HG02678 (cell line): ENCODE results near the gene RDH12.
"Not testable (repeated sequence)": the region's sequence is repeated elsewhere in the genome, so short reads cannot be mapped to it uniquely, and the experiment has no call there.

Experiments
- ATAC-seq: cut with Tn5 transposase; IDR thresholded peaks from one replicate; pipeline ENCODE4 v1.9.1; 2021; ENCODE audit warnings: mild to moderate bottlenecking, moderate library complexity; ENCODE audit not compliant: unreplicated experiment

RDH12 gene

GRCh38 chr14:67701492-67701891 is at the start of gene RDH12:
Gene RDH12 (plus strand): TSS chr14:67701886. CDS start chr14:67722643, 20,757 bp downstream.
- ATAC-seq: not testable (repeated sequence)

DNA sequence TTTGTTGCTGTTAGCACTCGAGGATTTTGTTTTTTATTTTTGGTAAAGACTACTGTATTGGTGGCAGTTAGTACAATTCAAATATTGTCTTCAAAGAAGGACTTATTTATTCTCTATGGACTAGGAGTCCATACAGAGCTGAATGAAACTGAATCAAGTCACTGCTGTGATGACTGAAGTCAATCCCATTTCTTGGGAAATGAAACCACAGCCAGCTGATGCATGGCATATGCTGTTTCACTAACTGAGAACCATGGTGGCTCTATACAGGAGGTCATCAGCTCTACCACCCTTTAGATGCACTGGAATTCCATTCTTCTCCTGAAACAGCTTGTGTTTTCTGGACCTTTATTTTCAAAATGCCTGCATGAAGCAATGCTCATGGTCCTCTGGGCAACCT is 49.5 kb upstream of the RDH12 start:
- no peak for ATAC-seq

GRCh38 chr14:67653651-67654280 is 47.9 kb upstream of the RDH12 start:
- no peak for ATAC-seq

DNA sequence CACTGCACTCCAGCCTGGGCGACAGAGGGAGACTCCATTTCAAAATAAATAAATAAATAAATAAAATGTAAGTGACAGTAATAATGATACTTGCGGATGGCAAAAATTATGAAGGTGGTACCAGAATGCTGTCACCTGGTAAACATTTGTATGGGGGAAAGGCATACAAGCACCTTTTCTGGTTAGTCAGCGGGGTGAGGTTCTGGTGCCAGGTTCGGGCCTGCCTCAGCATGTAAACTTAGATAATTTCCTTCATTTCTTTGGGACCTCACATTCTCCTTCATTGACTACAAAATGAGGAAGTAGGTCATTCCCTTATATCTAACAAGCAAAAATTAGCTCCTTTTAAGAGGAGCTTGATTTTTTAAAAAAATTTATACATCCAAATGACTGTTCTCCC is 38.1 kb upstream of the RDH12 start:
- ATAC-seq: no peak

DNA sequence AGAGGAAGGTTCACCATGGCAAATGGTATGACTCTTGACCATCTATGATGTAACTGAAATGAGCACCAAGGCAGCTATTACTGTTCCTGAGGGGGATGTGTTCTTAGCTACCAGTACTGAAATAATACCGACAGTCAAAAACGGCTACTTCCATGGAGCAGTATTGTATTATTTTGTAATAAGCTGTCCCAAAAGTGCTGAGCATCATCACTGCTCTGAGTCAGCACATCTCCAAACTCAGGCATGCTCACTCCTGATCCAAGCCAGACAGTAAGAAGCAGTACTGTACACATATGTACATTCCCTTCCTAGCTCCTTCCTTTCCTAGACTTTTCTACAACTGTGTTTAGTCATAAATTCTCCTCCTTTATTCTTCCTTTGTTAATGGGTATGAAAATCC is 35.8 kb upstream of the RDH12 start:
- ATAC-seq: no peak

- no peak for ATAC-seq
Measured at GRCh38 chr14:67666750-67667449, 34.8 kb upstream of the RDH12 start.

GRCh38 chr14:67668559-67668958 is 33.1 kb upstream of the RDH12 start:
- no peak for ATAC-seq

- no peak for ATAC-seq
Measured at GRCh38 chr14:67673451-67673850, 28.2 kb upstream of the RDH12 start.

DNA sequence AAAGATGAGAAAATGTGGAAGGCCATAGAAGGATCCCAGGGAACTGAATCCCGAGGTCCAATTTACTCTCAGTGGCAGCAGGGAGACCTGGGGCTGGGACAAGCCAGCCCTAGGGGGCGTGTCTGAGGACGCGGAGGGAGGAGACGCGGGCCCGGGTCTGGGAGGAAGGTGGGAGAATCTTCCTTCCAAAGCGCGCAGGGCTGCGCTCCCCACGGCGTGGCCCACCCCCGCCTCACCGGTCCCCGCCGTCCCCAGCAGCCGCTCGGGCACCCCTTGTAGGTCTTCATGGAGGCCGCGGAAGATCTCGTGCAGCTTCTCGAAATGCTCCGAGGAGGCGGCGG is 27.6 kb upstream of the RDH12 start:
- ATAC-seq: peak; percentile 41

GRCh38 chr14:67674480-67675218 is 27.0 kb upstream of the RDH12 start, which contains the start of gene VTI1B:
Gene VTI1B (minus strand): TSS chr14:67674632. CDS start chr14:67674489, 143 bp downstream.
- ATAC-seq: peak; percentile 90

DNA sequence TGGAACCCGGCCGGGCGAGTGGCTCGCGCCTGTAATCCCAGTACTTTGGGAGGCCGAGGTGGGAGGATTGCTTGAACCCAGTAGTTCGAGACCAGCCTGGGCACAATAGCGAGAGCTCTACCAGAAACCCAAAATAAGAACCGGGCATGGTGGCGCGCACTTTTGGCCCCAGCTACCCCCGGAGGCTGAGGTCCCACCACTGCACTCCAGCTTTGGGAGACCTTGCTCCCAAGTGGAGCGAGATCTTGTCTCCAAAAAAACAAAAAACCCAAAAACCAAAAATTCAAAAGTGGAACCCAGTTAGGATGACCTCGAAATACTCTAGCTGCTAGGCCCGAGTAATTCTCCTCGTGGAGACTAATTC is 26.5 kb upstream of the RDH12 start:
- no peak for ATAC-seq

DNA sequence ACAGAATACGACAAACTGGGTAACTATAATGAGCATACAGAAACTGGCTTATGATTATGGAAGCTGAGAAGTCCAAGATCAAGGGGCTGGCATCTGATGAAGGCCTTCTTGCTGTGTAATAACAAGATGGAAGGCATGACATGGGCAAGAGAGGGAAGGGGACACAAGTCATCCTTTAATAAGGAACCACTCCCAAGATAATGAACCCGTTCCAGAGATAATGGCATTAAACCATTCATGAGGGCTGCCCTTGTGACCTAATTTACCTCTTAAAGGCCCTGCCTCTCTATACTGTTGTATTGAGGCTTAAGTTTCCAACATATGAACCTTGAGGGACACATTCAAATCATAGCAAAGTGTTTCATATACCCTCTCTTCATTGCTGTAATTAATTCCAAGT is 22.7 kb upstream of the RDH12 start:
- ATAC-seq: no peak

- peak; percentile 94 for ATAC-seq
Measured at GRCh38 chr14:67680121-67680602, 21.5 kb upstream of the RDH12 start.

GRCh38 chr14:67680941-67681340 is 20.7 kb upstream of the RDH12 start:
- ATAC-seq: no peak

DNA sequence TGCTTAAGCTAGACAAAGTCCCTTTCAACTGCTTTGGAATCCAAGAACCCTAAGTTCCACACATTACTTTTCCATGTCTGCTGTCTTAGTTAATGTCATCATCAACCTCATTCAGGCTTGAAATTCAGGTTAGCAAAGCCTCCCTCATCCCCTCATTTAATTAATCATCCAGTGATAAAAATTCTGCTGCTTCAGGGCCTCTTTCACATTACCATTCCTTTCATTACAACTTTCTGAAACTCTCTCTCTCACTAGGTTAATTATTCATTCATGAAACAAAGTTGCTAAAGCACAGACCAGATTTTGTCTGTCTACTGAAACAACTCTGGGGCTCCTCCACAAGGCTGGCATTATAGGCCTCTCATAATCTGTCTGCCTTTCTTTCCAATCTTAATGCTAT is 17.8 kb upstream of the RDH12 start:
- ATAC-seq: no peak

DNA sequence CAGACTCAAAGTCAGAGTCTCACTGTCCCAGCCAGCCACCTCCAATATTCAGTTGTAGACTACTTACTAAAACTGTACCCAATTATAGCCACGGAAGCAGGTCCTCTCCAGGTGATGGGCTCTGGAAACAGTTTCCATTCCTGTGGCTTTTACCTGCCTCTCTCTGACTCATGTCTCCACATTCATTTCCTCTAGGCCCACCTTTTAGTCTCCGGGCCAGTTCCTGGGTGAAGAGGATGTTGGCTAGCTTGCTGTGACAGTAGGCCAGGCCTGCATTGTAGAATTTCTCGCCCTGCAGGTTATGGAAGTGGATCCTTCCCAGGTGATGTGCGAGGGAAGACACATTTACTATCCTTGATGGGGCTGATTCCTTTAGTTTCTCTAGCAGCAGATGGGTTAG is 11.7 kb upstream of the RDH12 start:
- ATAC-seq: no peak

DNA sequence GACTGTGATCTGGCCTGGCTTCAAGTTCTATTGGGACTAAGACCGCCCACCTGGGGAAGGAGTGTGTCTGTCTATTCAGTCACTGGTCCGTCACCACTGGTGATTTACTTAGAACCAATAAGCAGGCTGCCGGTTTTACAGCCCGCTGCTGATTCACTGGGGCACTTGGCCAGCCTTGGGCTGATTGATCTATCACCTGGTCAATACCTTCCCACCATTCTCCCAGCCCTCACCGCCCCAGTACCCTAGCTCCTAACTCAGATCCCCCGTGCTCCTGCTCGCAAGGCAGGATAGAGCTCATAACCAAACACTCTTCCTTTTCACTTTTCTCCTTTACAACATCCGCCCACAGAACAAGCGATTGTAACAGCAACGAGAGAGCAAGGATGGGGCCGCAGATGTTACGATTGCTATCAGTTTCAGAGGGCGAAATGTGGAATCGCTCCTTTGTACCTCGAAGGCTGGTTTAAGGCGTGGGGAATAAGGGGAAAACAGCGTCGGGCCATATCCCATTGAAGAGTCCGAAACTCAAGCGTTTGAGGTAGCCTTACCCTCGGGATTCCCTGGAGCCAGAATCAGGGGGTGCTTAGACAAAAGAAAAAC is 6.8 kb upstream of the RDH12 start:
- ATAC-seq: peak; percentile 85

DNA sequence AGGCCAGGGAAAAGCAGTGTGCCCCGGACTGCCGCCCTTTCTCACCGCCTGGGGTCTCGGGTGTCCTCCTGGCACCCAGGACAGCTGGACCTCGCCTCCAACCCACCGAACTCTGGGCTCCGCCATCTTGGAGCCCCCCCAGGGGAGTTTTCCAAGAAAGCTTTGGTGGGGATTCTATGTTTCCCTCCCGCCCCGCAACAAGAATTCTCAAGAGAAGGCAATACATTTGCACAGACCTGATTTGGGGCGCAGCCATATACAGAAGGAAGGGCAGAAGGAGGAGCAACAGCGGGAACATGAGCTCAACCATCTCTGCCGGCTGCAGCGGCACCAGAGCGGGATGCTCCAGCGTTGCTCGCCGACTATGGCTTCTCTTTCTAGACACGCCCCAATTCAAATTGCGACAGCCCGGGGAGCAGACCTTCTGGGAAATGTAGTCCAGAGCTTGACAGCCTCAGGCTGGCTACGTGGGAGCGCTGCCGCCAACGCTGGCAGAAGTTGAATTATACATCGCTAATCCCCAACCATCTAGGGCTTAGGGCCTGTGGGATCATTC is 6.2 kb upstream of the RDH12 start, which contains the start of gene RDH11:
RDH11 (minus strand) TSS at position 371 of the 556 bp plus-strand sequence; CDS start at position 310, 61 bp downstream.
- ATAC-seq: peak; percentile 88

GRCh38 chr14:67697006-67697405 is 4.7 kb upstream of the RDH12 start:
- no peak for ATAC-seq

DNA sequence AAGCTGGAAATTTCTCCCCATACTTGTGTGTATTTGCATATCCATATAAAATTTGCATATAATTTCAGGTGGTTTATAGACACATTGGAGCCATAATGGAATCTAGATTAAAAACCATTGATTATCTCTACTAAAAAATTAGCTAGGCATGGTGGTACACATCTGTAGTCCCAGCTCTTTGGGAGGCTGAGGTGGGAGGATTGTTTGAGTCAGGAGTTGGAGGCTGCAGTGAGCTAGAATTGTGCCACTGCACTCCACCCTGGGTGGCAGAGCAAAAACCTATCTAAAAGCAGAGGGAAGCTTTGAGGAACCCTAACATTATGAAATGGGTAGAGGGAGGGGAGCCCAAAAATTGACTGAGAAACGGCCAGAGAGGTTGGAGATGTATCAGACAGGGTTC is 3.5 kb upstream of the RDH12 start:
- no peak for ATAC-seq

DNA sequence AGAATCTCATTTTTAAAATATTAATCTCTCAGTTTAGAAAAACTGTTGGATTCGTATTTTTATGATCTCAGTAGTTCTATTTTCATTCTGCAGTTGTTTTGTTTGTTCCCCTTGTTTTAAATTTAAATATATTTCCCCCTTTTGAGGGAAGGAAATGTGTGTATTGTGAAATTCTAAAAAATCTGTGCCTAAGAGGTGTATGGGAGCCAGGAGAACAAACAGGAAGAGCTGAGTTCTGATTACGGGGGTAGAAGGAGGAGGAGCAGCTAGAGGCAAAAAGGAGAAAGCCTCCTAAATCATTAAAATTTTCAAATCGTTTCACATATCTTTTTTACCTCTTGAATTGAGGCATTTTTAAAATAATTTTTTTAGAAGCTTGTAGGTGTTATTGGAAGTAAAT is 2.3 kb downstream of the RDH12 start:
- ATAC-seq: no peak
